Astrocyte (in vitro differentiated cells and primary cell): ENCODE measurements around the gene ACACB.

Experiments
- EZH2 ChIP-seq: IDR thresholded peaks from 2 replicates; pipeline ENCODE4 v1.6.1; 2012; ENCODE audit warnings: mild to moderate bottlenecking, low read length, inconsistent platforms; ENCODE audit not compliant: insufficient read depth
- TF ChIP-seq, protein P1 (sequence below): IDR thresholded peaks from 2 replicates; pipeline ENCODE4 v1.5.1; 2011; ENCODE audit warnings: low read depth, mild to moderate bottlenecking, inconsistent platforms, low read length, moderate library complexity; ENCODE audit not compliant: insufficient read depth

DNA sequence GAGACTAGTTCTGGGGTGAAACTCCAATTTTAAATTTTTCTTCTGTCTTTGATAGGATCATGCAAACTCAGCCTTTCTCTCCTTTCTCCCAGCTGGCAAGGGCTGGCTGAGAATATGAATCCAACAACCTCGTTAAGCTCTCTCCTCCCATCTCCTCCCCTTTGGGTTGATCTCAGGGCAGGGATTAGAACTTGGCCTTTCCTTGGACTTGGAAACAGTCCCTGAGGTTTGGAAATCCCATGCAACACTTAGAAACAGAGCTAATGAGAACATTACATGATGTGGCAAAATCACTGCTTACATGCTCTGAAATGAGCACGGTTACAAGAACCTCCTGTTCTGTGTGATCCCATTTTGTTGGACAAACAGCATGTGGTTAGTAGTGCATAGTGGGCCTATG is 31.6 kb downstream of the ACACB start:
- TF ChIP-seq, protein P1, sequence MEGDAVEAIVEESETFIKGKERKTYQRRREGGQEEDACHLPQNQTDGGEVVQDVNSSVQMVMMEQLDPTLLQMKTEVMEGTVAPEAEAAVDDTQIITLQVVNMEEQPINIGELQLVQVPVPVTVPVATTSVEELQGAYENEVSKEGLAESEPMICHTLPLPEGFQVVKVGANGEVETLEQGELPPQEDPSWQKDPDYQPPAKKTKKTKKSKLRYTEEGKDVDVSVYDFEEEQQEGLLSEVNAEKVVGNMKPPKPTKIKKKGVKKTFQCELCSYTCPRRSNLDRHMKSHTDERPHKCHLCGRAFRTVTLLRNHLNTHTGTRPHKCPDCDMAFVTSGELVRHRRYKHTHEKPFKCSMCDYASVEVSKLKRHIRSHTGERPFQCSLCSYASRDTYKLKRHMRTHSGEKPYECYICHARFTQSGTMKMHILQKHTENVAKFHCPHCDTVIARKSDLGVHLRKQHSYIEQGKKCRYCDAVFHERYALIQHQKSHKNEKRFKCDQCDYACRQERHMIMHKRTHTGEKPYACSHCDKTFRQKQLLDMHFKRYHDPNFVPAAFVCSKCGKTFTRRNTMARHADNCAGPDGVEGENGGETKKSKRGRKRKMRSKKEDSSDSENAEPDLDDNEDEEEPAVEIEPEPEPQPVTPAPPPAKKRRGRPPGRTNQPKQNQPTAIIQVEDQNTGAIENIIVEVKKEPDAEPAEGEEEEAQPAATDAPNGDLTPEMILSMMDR: no peak
- no peak for TF ChIP-seq EZH2
